Fibroblast of the aortic adventitia (primary cell): Measurements from ENCODE around the gene MYO7A. TPM values are rescaled to one million over a fixed set of nuclear protein-coding genes. Genes with fewer than 3 reads are reported as not detected.
"Not testable (repeated sequence)": the region's sequence is repeated elsewhere in the genome, so short reads cannot be mapped to it uniquely, and the experiment has no call there.

Experiments used
- DNase-seq: peaks from one replicate; pipeline ENCODE4 v3.0.0-alpha.2; 2010; ENCODE audit warnings: low read depth
- H3K4me3 ChIP-seq: 2 replicates; pipeline ENCODE4 v1.5.1; 2011; ENCODE audit warnings: low read depth, mild to moderate bottlenecking, control low read depth, low read length, moderate library complexity
- CTCF ChIP-seq: IDR thresholded peaks from 2 replicates; pipeline ENCODE4 v1.5.1; 2011; ENCODE audit warnings: mild to moderate bottlenecking, low read length, control low read depth, inconsistent platforms; ENCODE audit not compliant: insufficient read depth
- total RNA-seq: library from RNA; depleted of rRNA; stranded (reverse); fragments of >200 nt; gene quantifications from 2 replicates; pipeline ENCODE4 v1.2.3, GENCODE V29; 2012; ENCODE audit warnings: low replicate concordance

The MYO7A gene
- total RNA-seq, 1 donor = 0.45 TPM

- no peak for TF ChIP-seq CTCF
- peak; percentile 74 for DNase-seq
- H3K4me3 ChIP-seq = no peak overlapping the region
Observed at GRCh38 chr11:77093987-77094840, 33.8 kb upstream of the MYO7A start.

GRCh38 chr11:77094841-77095365 is 33.1 kb upstream of the MYO7A start:
- DNase-seq = no peak
- TF ChIP-seq CTCF = no peak

GRCh38 chr11:77095551-77096490 is 32.2 kb upstream of the MYO7A start:
- H3K4me3 ChIP-seq = no peak overlapping the region
- no peak for DNase-seq
- no peak for TF ChIP-seq CTCF

More at GRCh38 chr11:77094841-77095365, 33.1 kb upstream of the MYO7A start:
- H3K4me3 ChIP-seq = no peak overlapping the region

GRCh38 chr11:77096591-77097019 is 31.4 kb upstream of the MYO7A start:
- TF ChIP-seq CTCF = no peak
- DNase-seq = no peak
- no peak overlapping the region for H3K4me3 ChIP-seq

- not testable (repeated sequence) for H3K4me3 ChIP-seq, DNase-seq
Observed at GRCh38 chr11:77097180-77097579, 30.9 kb upstream of the MYO7A start.

GRCh38 chr11:77100166-77101042 is 27.6 kb upstream of the MYO7A start:
- no peak overlapping the region for H3K4me3 ChIP-seq
- no peak for DNase-seq
- no peak for TF ChIP-seq CTCF
